SK-N-SH (cell line): ENCODE measurements around the gene MT1X. TPM values are rescaled to one million over a fixed set of nuclear protein-coding genes. Genes with fewer than 3 reads are reported as not detected.

Source experiments
- CTCF ChIA-PET: fragments of 300-600, 350-600 bp; formaldehyde crosslinking; extraction: SDS; loops from one replicate; lab custom pipeline; 2021; lab: Yijun Ruan, JAX
- POLR2A ChIA-PET: fragments of 350-600 bp; sonication (Branson Sonifier 250); formaldehyde crosslinking; extraction: SDS; loops from one replicate; lab custom pipeline; 2020; ENCODE audit warnings: antibody characterized with exemption, inconsistent platforms; lab: Yijun Ruan, JAX
- DNase-seq: peaks from one replicate; pipeline ENCODE4 v3.0.0; 2012
- H2AFZ ChIP-seq: fragments of 200-600 bp; sonication (generic); 2 replicates; pipeline ENCODE4 v1.8.1; 2016; ENCODE audit warnings: antibody characterized with exemption, mild to moderate bottlenecking, low read depth
- H3F3A ChIP-seq: fragments of 200-600 bp; sonication (generic); replicated peaks from 2 replicates; pipeline ENCODE3; 2016; ENCODE audit warnings: antibody characterized with exemption, mild to moderate bottlenecking; ENCODE audit not compliant: insufficient read depth
- H3K27ac ChIP-seq, 2 experiments: fragments of 200-500 bp in 1 of 2; fragments of 200-600 bp in 1 of 2; sonication (Bioruptor generic) in 1 of 2; sonication (generic), shearing (Covaris generic) in 1 of 2; 2 replicates each; pipeline versions ENCODE4 v1.5.1 to v1.6.1; 2014 to 2016; ENCODE audit warnings: low read depth in 2 of 2, inconsistent platforms in 1 of 2, low read length in 1 of 2, mild to moderate bottlenecking in 1 of 2, mixed read lengths in 1 of 2
- H3K27me3 ChIP-seq: fragments of 200-600 bp; sonication (generic), shearing (Covaris generic); 2 replicates; pipeline ENCODE4 v1.6.1; 2016; ENCODE audit warnings: mixed run types; ENCODE audit not compliant: insufficient read depth
- H3K36me3 ChIP-seq, 2 experiments: fragments of 200-500 bp in 1 of 2; fragments of 200-600 bp in 1 of 2; sonication (Bioruptor generic) in 1 of 2; sonication (generic) in 1 of 2; replicated peaks in 1 of 2; 2 replicates each; pipeline versions ENCODE3 to v1.5.1; 2014 to 2016; ENCODE audit warnings: low read length in 1 of 2, mild to moderate bottlenecking in 1 of 2; ENCODE audit not compliant: insufficient read depth in 2 of 2, control insufficient read depth in 1 of 2
- H3K4me1 ChIP-seq, 2 experiments: fragments of 200-500 bp in 1 of 2; fragments of 200-600 bp in 1 of 2; sonication (Bioruptor generic) in 1 of 2; sonication (generic), shearing (Covaris generic) in 1 of 2; 2 replicates each; pipeline versions ENCODE4 v1.5.1 to v1.6.1; 2014 to 2016; ENCODE audit warnings: low read depth in 1 of 2, low read length in 1 of 2, mixed run types in 1 of 2; ENCODE audit not compliant: insufficient read depth in 2 of 2, control insufficient read depth in 1 of 2
- H3K4me2 ChIP-seq: fragments of 200-600 bp; sonication (generic), shearing (Covaris generic); 2 replicates; pipeline ENCODE4 v1.6.1; 2017; ENCODE audit warnings: mixed run types
- H3K4me3 ChIP-seq, 2 experiments: fragments of 200-500 bp in 1 of 2; fragments of 200-600 bp in 1 of 2; sonication (Bioruptor generic) in 1 of 2; sonication (generic), shearing (Covaris generic) in 1 of 2; 2 replicates each; pipeline versions ENCODE4 v1.5.1 to v1.8.1; 2014 to 2016; ENCODE audit warnings: low read depth in 2 of 2, inconsistent platforms in 1 of 2, low read length in 1 of 2, mild to moderate bottlenecking in 1 of 2, mixed read lengths in 1 of 2, moderate library complexity in 1 of 2
- H3K79me2 ChIP-seq: fragments of 200-600 bp; sonication (generic); 2 replicates; pipeline ENCODE4 v1.8.1; 2017; ENCODE audit warnings: mild to moderate bottlenecking; ENCODE audit not compliant: insufficient read depth
- H3K9ac ChIP-seq: fragments of 200-600 bp; sonication (generic); 2 replicates; pipeline ENCODE4 v1.6.1; 2017; ENCODE audit warnings: mixed run types
- H3K9me2 ChIP-seq: fragments of 200-600 bp; sonication (generic); 2 replicates; pipeline ENCODE4 v1.6.1; 2017; ENCODE audit warnings: mixed run types
- H3K9me3 ChIP-seq: fragments of 200-600 bp; sonication (generic); 2 replicates; pipeline ENCODE4 v1.6.1; 2017; ENCODE audit warnings: mixed run types, mild to moderate bottlenecking, moderate library complexity
- H4K20me1 ChIP-seq: fragments of 200-600 bp; sonication (generic); 2 replicates; pipeline ENCODE4 v1.6.1; 2017; ENCODE audit warnings: mild to moderate bottlenecking, mixed run types; ENCODE audit not compliant: insufficient read depth
- ELF1 ChIP-seq: IDR thresholded peaks from 2 replicates; pipeline ENCODE4 v1.4.0; 2012
- EP300 ChIP-seq, 2 experiments: IDR thresholded peaks; 2 replicates each; pipeline versions ENCODE4 v1.4.0 to v1.6.1; 2012; ENCODE audit warnings: borderline replicate concordance in 1 of 2, low read depth in 1 of 2, low read length in 1 of 2
- FOSL2 ChIP-seq: IDR thresholded peaks from 2 replicates; pipeline ENCODE4 v1.4.0; 2012; ENCODE audit warnings: low read depth, mild to moderate bottlenecking, moderate library complexity, borderline replicate concordance
- FOXM1 ChIP-seq: IDR thresholded peaks from 2 replicates; pipeline ENCODE4 v1.4.0; 2012; ENCODE audit warnings: low read depth, mild to moderate bottlenecking
- MEF2A ChIP-seq: IDR thresholded peaks from 2 replicates; pipeline ENCODE4 v1.4.0; 2012; ENCODE audit warnings: low read depth, borderline replicate concordance
- MXI1 ChIP-seq: IDR thresholded peaks from 2 replicates; pipeline ENCODE4 v1.6.1; 2012; ENCODE audit warnings: mild to moderate bottlenecking, low read depth, low read length, improper control_type of control experiment
- NFIC ChIP-seq: IDR thresholded peaks from 2 replicates; pipeline ENCODE4 v1.4.0; 2012; ENCODE audit warnings: borderline replicate concordance
- NRF1 ChIP-seq: IDR thresholded peaks from 2 replicates; pipeline ENCODE4 v1.6.1; 2012; ENCODE audit warnings: low read depth, mild to moderate bottlenecking, low read length
- POLR2AphosphoS5 ChIP-seq: IDR thresholded peaks from 2 replicates; pipeline ENCODE4 v1.6.1; 2012; ENCODE audit warnings: low read depth, low read length
- RAD21 ChIP-seq: IDR thresholded peaks from 2 replicates; pipeline ENCODE4 v1.6.1; 2012; ENCODE audit warnings: mild to moderate bottlenecking, low read length
- RFX5 ChIP-seq: IDR thresholded peaks from 2 replicates; pipeline ENCODE4 v1.6.1; 2012; ENCODE audit warnings: mild to moderate bottlenecking, improper control_type of control experiment, low read length
- SMC3 ChIP-seq: IDR thresholded peaks from 2 replicates; pipeline ENCODE4 v1.6.1; 2012; ENCODE audit warnings: low read depth, low read length, improper control_type of control experiment
- TAF1 ChIP-seq: IDR thresholded peaks from 2 replicates; pipeline ENCODE4 v1.6.1; 2012; ENCODE audit warnings: low read depth, mild to moderate bottlenecking, low read length, moderate library complexity, borderline replicate concordance
- YY1 ChIP-seq: IDR thresholded peaks from 2 replicates; pipeline ENCODE4 v1.4.0; 2012; ENCODE audit warnings: low read depth, mild to moderate bottlenecking
- WGBS: methylation state at CpG from one replicate; pipeline ENCODE4 v1.1.6; 2017; ENCODE audit warnings: low lambda C conversion rate; 5-methylcytosine and 5-hydroxymethylcytosine counted together
- polyA plus RNA-seq, 3 experiments: library from polyadenylated mRNA; depleted of rRNA; stranded (reverse); fragments of >200 nt; gene quantifications; 2 replicates each; pipeline ENCODE4 v1.2.3, GENCODE V29; 2012
- TF ChIP-seq, protein P1 (sequence below): fragments of 200-600 bp; sonication (generic); IDR thresholded peaks from 2 replicates; pipeline ENCODE4 v1.6.1; 2017; ENCODE audit warnings: antibody characterized with exemption, mild to moderate bottlenecking, moderate library complexity
- TF ChIP-seq, protein P2 (sequence below): IDR thresholded peaks from 2 replicates; pipeline ENCODE4 v1.4.0; 2012; ENCODE audit warnings: low read depth
- TF ChIP-seq, protein P3 (sequence below): fragments of 150-350 bp; IDR thresholded peaks from 2 replicates; pipeline ENCODE4 v1.6.1; 2016; ENCODE audit warnings: mild to moderate bottlenecking, low read depth, low read length
- TF ChIP-seq, protein P4 (sequence below): IDR thresholded peaks from 2 replicates; pipeline ENCODE4 v1.4.0; 2012; ENCODE audit warnings: low read depth, borderline replicate concordance
- TF ChIP-seq, protein P5 (sequence below): IDR thresholded peaks from 2 replicates; pipeline ENCODE4 v1.4.0; 2012; ENCODE audit warnings: low read depth, borderline replicate concordance
- TF ChIP-seq, protein P6 (sequence below): IDR thresholded peaks from 2 replicates; pipeline ENCODE4; 2012

MT1X gene
- polyA plus RNA-seq, 1 of the 3 experiments (the other 2 are of a cell fraction) = 213 TPM

DNA sequence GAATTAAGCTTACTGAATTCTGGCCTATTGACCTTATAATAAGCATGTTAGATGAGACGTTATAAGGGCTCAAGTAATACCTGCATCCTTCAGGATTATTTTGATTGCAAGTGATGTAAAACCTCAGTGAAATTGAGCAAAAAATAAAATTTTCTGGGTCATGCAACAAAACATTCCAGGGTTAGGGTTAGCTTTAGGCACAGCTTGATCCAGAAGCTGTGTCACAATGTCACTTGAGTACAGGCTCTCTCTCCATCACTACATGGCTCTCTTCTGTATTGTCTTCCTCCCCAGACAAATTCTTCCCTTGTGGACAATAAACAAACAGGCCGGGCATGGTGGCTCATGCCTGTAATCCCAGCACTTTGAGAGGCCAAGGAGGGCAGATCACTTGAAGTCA is 44.0 kb downstream of the MT1X start (continued):
- TF ChIP-seq MEF2A = no peak
- no peak for TF ChIP-seq NRF1
- TF ChIP-seq POLR2AphosphoS5 = no peak
- TF ChIP-seq, protein P1, sequence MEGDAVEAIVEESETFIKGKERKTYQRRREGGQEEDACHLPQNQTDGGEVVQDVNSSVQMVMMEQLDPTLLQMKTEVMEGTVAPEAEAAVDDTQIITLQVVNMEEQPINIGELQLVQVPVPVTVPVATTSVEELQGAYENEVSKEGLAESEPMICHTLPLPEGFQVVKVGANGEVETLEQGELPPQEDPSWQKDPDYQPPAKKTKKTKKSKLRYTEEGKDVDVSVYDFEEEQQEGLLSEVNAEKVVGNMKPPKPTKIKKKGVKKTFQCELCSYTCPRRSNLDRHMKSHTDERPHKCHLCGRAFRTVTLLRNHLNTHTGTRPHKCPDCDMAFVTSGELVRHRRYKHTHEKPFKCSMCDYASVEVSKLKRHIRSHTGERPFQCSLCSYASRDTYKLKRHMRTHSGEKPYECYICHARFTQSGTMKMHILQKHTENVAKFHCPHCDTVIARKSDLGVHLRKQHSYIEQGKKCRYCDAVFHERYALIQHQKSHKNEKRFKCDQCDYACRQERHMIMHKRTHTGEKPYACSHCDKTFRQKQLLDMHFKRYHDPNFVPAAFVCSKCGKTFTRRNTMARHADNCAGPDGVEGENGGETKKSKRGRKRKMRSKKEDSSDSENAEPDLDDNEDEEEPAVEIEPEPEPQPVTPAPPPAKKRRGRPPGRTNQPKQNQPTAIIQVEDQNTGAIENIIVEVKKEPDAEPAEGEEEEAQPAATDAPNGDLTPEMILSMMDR = no peak
- TF ChIP-seq, protein P2, sequence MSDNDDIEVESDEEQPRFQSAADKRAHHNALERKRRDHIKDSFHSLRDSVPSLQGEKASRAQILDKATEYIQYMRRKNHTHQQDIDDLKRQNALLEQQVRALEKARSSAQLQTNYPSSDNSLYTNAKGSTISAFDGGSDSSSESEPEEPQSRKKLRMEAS = no peak
- no peak for TF ChIP-seq NFIC

DNA sequence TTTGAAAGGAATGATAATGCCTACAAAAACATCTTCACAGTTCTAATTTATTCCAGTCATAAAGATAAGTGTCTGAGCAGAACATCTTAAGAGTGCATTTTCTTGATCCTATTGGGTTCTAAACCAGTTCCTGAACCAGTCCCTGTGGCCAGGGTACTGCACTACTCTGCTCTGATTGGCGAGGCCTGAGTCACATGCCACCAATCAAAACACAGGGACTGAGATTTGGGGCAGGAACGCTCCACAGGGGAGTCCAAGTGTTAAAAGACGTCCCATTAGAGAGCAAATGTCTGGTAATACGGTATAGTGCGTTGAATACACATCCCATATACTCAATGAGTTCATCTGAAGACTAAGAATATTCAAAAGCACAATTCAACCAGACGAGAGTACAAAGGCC is 44.7 kb downstream of the MT1X start:
- Histone ChIP-seq H3K4me1 (peaks cover 6 to 10% of the 10 kb centered on the region in 2 experiments; a peak in 2 of 4 replicates), H3K79me2 (peaks cover 27% of the 10 kb centered on the region), H3K9ac (no peak overlapping the region), H3K4me2 (no peak overlapping the region), H3K9me2 (no peaks in the 10 kb centered on the region), H3K4me3 (no peak overlapping the region), H3K27ac (no peak overlapping the region), H3K27me3 (no peaks in the 10 kb centered on the region), H3K9me3 (no peaks in the 10 kb centered on the region), H3F3A (peaks cover 8% of the 10 kb centered on the region), H2AFZ (0 out of 2 replicates have a peak overlapping the region, but pooled peaks have one; percentile 6), H3K36me3 (no peaks in the 10 kb centered on the region), H4K20me1 (no peaks in the 10 kb centered on the region)
- CTCF ChIA-PET = no interaction called here
- DNase-seq = no peak
- TF ChIP-seq, protein P3, sequence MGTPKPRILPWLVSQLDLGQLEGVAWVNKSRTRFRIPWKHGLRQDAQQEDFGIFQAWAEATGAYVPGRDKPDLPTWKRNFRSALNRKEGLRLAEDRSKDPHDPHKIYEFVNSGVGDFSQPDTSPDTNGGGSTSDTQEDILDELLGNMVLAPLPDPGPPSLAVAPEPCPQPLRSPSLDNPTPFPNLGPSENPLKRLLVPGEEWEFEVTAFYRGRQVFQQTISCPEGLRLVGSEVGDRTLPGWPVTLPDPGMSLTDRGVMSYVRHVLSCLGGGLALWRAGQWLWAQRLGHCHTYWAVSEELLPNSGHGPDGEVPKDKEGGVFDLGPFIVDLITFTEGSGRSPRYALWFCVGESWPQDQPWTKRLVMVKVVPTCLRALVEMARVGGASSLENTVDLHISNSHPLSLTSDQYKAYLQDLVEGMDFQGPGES = no peak
- TF ChIP-seq, protein P4, sequence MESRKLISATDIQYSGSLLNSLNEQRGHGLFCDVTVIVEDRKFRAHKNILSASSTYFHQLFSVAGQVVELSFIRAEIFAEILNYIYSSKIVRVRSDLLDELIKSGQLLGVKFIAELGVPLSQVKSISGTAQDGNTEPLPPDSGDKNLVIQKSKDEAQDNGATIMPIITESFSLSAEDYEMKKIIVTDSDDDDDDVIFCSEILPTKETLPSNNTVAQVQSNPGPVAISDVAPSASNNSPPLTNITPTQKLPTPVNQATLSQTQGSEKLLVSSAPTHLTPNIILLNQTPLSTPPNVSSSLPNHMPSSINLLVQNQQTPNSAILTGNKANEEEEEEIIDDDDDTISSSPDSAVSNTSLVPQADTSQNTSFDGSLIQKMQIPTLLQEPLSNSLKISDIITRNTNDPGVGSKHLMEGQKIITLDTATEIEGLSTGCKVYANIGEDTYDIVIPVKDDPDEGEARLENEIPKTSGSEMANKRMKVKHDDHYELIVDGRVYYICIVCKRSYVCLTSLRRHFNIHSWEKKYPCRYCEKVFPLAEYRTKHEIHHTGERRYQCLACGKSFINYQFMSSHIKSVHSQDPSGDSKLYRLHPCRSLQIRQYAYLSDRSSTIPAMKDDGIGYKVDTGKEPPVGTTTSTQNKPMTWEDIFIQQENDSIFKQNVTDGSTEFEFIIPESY = no peak
- TF ChIP-seq YY1 = no peak
- 75% methylated on average over 6 of the region's 6 CpGs for WGBS
- POLR2A ChIA-PET = no interaction called here

DNA sequence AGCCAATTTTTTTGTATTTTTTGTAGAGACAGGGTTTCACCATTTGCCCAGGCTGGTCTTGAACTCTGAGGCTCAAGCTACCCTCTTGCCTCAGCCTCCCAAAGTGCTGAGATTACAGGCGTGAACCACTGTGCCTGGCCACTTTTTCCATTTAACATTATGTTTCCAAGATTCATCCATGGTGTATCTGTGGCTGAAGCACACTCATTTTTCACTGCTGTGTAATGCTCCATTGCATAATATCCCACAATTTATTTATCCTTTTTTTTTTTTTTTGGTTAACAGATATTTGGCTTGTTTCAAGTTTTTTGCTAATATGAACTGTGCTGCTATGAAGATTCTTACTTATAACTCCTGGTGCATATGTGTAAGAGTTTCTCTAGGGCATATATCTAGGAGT is 45.8 kb downstream of the MT1X start:
- H3K4me3 ChIP-seq = no peak overlapping the region
- no peaks in the 10 kb centered on the region for H4K20me1 ChIP-seq
- H2AFZ ChIP-seq = no peak overlapping the region
- POLR2A ChIA-PET = no interaction called here
- H3F3A ChIP-seq = peaks cover 8% of the 10 kb centered on the region
- WGBS = 77% methylated on average over 1 of the region's 1 CpG
- peaks cover 6 to 10% of the 10 kb centered on the region in 2 experiments; a peak in 2 of 4 replicates for H3K4me1 ChIP-seq
- no peaks in the 10 kb centered on the region for H3K27me3 ChIP-seq
- no peaks in the 10 kb centered on the region for H3K36me3 ChIP-seq
- DNase-seq = no peak
- H3K79me2 ChIP-seq = peaks cover 38% of the 10 kb centered on the region
- CTCF ChIA-PET = interaction anchor here (0.6 to 1.7 kb wide), 3 partner anchors 19 to 62 kb away, joined by 3 to 11 read pairs (median 3); no protein-coding TSS in a partner anchor
- TF ChIP-seq, protein P5, sequence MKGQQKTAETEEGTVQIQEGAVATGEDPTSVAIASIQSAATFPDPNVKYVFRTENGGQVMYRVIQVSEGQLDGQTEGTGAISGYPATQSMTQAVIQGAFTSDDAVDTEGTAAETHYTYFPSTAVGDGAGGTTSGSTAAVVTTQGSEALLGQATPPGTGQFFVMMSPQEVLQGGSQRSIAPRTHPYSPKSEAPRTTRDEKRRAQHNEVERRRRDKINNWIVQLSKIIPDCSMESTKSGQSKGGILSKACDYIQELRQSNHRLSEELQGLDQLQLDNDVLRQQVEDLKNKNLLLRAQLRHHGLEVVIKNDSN = no peak
- no peak for TF ChIP-seq EP300 (IDR thresholded peaks at IDR 0.05; ENCODE audit: borderline replicate concordance in 1 of 2, low read depth in 1 of 2, low read length in 1 of 2)
- TF ChIP-seq SMC3 = no peak
- TF ChIP-seq RFX5 = no peak
- no peak for TF ChIP-seq RAD21
- TF ChIP-seq FOXM1 = no peak
- TF ChIP-seq TAF1 = no peak
- TF ChIP-seq FOSL2 = no peak
- TF ChIP-seq ELF1 = no peak
- TF ChIP-seq, protein P6, sequence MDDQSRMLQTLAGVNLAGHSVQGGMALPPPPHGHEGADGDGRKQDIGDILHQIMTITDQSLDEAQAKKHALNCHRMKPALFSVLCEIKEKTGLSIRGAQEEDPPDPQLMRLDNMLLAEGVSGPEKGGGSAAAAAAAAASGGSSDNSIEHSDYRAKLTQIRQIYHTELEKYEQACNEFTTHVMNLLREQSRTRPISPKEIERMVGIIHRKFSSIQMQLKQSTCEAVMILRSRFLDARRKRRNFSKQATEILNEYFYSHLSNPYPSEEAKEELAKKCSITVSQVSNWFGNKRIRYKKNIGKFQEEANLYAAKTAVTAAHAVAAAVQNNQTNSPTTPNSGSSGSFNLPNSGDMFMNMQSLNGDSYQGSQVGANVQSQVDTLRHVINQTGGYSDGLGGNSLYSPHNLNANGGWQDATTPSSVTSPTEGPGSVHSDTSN = no peak
- TF ChIP-seq MXI1 = no peak
- no peak overlapping the region for H3K9ac ChIP-seq
- H3K9me3 ChIP-seq = no peaks in the 10 kb centered on the region
- no peaks in the 10 kb centered on the region for H3K9me2 ChIP-seq
- no peak overlapping the region for H3K4me2 ChIP-seq
- no peak overlapping the region for H3K27ac ChIP-seq
